Body of pancreas (tissue), 4 donors: ENCODE data around the gene F13B. TPM values are rescaled to one million over a fixed set of nuclear protein-coding genes. Genes with fewer than 3 reads are reported as not detected.
"Not testable (repeated sequence)": the region's sequence is repeated elsewhere in the genome, so short reads cannot be mapped to it uniquely, and the experiment has no call there.

ENCODE experiments used
- ATAC-seq: fragments of 150-250 bp; one replicate; pipeline ENCODE4 v1.9.1; 2016
- DNase-seq, 4 donors: peaks; one replicate each; pipeline ENCODE4 v3.0.0-alpha.2; 2019
- H3K27ac ChIP-seq, 4 donors: fragments of 200-600 bp; sonication (generic); 1 replicate in 3 of 4; 2 replicates in 1 of 4; pipeline versions ENCODE4 v1.5.1 to v1.6.1; 2016 to 2019; ENCODE audit warnings: mild to moderate bottlenecking in 1 of 4, mixed read lengths in 1 of 4, moderate library complexity in 1 of 4
- H3K27me3 ChIP-seq, 2 donors: fragments of 200-600 bp; sonication (generic); one replicate each; pipeline ENCODE4 v1.6.0; 2016; ENCODE audit warnings: mild to moderate bottlenecking in 1 of 2
- H3K36me3 ChIP-seq, 2 donors: fragments of 200-600 bp; sonication (generic); replicated peaks in 1 of 2; 2 replicates each; pipeline ENCODE4 v1.5.1; 2016; ENCODE audit warnings: low read depth in 2 of 2; ENCODE audit not compliant: insufficient read depth in 1 of 2
- H3K4me1 ChIP-seq: fragments of 200-600 bp; sonication (generic); one replicate; pipeline ENCODE4 v1.6.0; 2016
- H3K4me3 ChIP-seq, 2 donors: fragments of 200-600 bp; sonication (generic); 1 replicate in 1 of 2; 2 replicates in 1 of 2; pipeline ENCODE4 v1.5.1; 2016 to 2019
- H3K9me3 ChIP-seq, 3 donors: fragments of 200-600 bp; sonication (generic); 1 replicate in 2 of 3; 2 replicates in 1 of 3; pipeline ENCODE4 v1.5.1; 2016
- CTCF ChIP-seq, 7 experiments: fragments of 450-650 bp in 4 of 7; fragments of 200-600 bp in 3 of 7; sonication (generic) in 3 of 7; IDR thresholded peaks; one replicate each; pipeline ENCODE4 v1.5.1; 2016 to 2019; ENCODE audit warnings: antibody characterized with exemption in 7 of 7
- POLR2A ChIP-seq, 3 donors: fragments of 450-650 bp; IDR thresholded peaks; one replicate each; pipeline ENCODE4 v1.6.1; 2016; ENCODE audit warnings: antibody characterized with exemption in 3 of 3, mild to moderate bottlenecking in 2 of 3
- WGBS, 2 donors: methylation state at CpG; one replicate each; pipeline ENCODE4 v1.1.5; 2017; 5-methylcytosine and 5-hydroxymethylcytosine counted together
- intact Hi-C: fragments of 100-400 bp; cut with DNase I; formaldehyde crosslinking; loops from one replicate; pipeline ENCODE4 v1.15.1; 2023
- total RNA-seq, 2 donors: library from RNA; depleted of rRNA; stranded (reverse); fragments of >200 nt; gene quantifications; one replicate each; pipeline ENCODE4 v1.1.0, GENCODE V29; 2016

Gene F13B
- total RNA-seq, 2 donors from 2014 or later, result not detected

- Histone ChIP-seq H3K9me3 (no peaks in the 10 kb centered on the region), H3K27me3 (no peaks in the 10 kb centered on the region), H3K27ac (no peak overlapping the region), H3K4me1 (no peaks in the 10 kb centered on the region), H3K4me3 (no peak overlapping the region), H3K36me3 (no peaks in the 10 kb centered on the region)
- 54 to 67% methylated on average over 7 of the region's 7 CpGs for WGBS, 2 donors
- DNase-seq, result no peak
- intact Hi-C loops, result no loop called here
- TF ChIP-seq CTCF (IDR thresholded peaks at IDR 0.05) (no peak), POLR2A (IDR thresholded peaks at IDR 0.05) (no peak)
- no peak for ATAC-seq
Observed at GRCh38 chr1:197041486-197042353, 25.3 kb downstream of the F13B start.

GRCh38 chr1:197036861-197037260 lies 30.2 kb downstream of the F13B start:
- H3K27me3 ChIP-seq, result no peaks in the 10 kb centered on the region
- DNase-seq (no peak), ATAC-seq (no peak)
- no peaks in the 10 kb centered on the region for H3K36me3 ChIP-seq
- intact Hi-C loops, result no loop called here
- H3K4me3 ChIP-seq, result no peak overlapping the region
- H3K4me1 ChIP-seq, result no peaks in the 10 kb centered on the region
- no peak for TF ChIP-seq CTCF (IDR thresholded peaks at IDR 0.05)
- no peak for TF ChIP-seq POLR2A (IDR thresholded peaks at IDR 0.05)
- H3K27ac ChIP-seq, result no peak overlapping the region
- no peaks in the 10 kb centered on the region for H3K9me3 ChIP-seq
- WGBS, 2 donors, result 88 to 90% methylated on average over 3 of the region's 3 CpGs

- H3K27me3 ChIP-seq, H3K36me3 ChIP-seq, DNase-seq, H3K4me1 ChIP-seq, H3K27ac ChIP-seq, H3K4me3 ChIP-seq, ATAC-seq, H3K9me3 ChIP-seq, intact Hi-C loops: not testable (repeated sequence)
- WGBS, 2 donors, result 63 to 68% methylated on average over 6 of the region's 6 CpGs
Observed at GRCh38 chr1:197034631-197035339, 32.3 kb downstream of the F13B start.

- no peak for ATAC-seq
- H3K27ac ChIP-seq, result no peak overlapping the region
- no peak for DNase-seq
- no peaks in the 10 kb centered on the region for H3K36me3 ChIP-seq
- TF ChIP-seq POLR2A (IDR thresholded peaks at IDR 0.05) (no peak), CTCF (IDR thresholded peaks at IDR 0.05) (no peak)
- H3K9me3 ChIP-seq, result no peaks in the 10 kb centered on the region
- intact Hi-C loops, result no loop called here
- H3K27me3 ChIP-seq, result no peaks in the 10 kb centered on the region
- H3K4me1 ChIP-seq, result no peaks in the 10 kb centered on the region
- H3K4me3 ChIP-seq, result no peak overlapping the region
Observed at GRCh38 chr1:197029749-197030148, 37.3 kb downstream of the F13B start.

GRCh38 chr1:197027359-197027758 lies 39.7 kb downstream of the F13B start:
- ATAC-seq, result no peak
- no peak overlapping the region for H3K27ac ChIP-seq
- H3K36me3 ChIP-seq, result no peaks in the 10 kb centered on the region
- WGBS, 2 donors, result 62 to 73% methylated on average over 6 of the region's 6 CpGs
- TF ChIP-seq POLR2A (IDR thresholded peaks at IDR 0.05) (no peak), CTCF (IDR thresholded peaks at IDR 0.05) (no peak)
- DNase-seq, result no peak
- H3K4me3 ChIP-seq, result no peak overlapping the region
- H3K27me3 ChIP-seq, result no peaks in the 10 kb centered on the region
- no peaks in the 10 kb centered on the region for H3K4me1 ChIP-seq
- no peaks in the 10 kb centered on the region for H3K9me3 ChIP-seq
- intact Hi-C loops, result no loop called here
